Activated T-cell treated with anti-CD3 and anti-CD28 coated beads for 24 hours (primary cell): ENCODE measurements around the gene CDKL5.

Source experiments
- DNase-seq: peaks from one replicate; pipeline ENCODE4 v3.0.0-alpha.2; 2020; ENCODE audit warnings: low read depth

The CDKL5 gene

DNA sequence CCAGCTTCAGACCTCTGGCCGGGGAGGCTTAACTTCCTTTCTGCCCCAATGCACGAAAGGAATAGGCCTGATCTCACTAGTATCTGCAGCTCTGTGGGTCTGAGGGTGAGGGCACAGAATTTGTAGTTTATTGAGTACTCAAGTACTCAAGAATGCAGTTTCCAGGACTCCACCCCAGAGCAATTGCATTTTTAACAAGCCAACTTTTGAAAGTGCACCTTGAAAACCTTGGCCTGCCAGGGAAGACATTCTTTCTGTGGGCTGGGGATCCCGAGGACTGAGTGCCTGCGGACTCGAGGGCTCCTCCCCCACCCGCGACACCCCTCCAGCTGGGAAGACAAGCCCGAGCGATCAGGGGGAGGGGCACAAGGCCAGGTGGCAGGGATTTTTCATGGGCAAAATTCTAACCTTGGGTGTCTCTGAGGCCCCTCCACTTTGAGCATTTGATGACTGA is 224.1 kb downstream of the CDKL5 start:
- no peak for DNase-seq

DNA sequence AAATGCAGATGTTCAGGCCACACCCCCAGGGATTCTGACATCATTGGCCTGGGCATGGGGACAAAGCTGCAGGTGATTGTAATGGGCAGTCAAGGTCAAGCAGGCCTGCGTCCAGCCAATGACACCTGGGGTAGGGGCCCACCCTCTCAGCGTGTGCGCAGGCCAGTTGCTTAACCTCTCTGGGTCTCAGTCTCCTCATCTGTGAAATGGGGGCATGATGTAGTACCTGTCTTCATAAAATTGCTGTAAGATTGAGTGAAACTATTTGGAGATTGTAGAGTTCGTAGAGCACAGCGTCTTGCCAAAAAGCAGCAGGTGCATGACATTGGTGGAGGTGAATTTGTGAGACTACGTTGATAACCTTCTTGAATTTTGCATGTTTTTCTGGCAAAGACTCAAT is 225.3 kb downstream of the CDKL5 start:
- no peak for DNase-seq

DNA sequence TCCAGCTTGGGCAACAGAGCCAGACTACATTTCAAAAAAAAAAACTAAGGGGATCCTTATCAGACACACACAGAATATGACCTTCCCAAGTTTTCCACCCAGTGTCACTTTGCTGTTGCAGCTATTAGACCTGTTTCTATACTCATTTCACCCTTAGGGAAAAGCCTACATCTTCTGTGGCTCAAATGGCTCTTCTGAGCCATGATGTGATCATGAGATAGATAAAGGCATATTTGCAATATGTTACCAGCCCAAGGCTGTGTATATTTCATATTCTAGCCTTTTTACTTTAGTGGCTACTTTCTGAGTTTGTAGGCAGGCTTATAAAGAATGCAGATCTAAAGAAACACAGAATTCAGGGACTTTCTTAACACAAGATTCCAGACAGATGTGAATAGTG is 227.2 kb downstream of the CDKL5 start:
- DNase-seq = no peak

DNA sequence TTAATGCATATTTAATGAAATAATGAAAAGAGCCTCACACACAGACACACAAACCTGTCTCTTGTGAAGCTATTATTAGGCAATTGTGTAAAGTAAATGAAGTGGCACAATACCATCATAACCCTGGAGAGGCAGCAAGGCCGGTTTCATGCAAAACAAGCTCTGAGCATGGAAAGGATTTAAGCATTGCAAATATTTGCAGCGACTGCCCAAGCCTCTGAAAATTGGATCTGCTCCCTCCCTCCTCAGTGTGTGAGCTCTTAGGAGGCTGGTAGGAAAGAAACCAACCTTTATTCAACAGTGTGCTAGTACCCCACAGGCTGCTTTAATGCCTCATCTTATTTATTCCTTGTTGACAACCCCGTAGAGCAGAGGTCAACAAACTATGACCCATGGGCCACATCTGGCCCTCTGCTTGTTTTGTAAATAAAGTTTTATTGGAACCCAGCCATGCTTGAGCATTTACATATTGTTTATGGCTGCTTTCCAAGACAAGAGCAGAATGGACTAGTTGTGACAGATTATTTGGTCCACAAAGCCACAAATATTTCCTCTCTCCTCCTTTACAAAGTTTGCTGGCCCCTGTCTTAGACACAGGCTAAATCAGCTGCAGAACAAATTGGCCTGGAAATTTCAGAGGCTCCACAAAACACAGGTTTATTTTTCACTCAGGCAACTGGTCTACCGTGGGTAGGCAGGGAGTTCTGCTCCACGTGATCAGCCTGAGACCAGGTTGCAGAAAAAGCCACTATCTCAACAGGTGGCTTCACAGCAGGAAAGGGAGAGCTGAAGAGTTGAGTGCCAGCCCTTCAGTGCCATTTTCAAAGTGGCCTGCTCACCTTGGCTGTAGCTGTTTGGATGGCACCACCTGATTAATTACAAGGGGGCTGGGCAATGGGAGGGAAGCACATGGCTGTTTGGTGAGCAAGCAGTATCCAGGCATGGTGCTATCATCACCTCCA is 229.7 kb downstream of the CDKL5 start:
- no peak for DNase-seq

DNA sequence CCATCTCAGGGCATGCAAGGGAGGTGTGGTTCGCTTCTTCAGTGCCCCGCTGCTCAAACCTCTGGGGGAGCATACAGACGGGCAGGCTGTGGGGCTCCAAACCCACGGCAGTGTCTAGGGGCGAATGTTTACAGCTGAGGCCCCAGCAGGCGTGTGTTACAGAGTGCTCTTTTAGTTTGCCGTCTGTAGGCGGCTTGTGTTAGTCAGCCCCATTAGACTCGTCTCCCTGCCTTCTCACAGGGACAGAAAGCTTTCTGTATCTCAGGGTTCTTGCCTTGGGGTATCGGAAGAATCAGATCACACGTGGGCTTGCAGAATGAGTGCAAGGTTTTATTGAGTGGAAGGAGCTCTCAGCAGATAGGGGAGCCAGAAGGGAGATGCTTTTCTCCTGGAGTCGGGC is 235.9 kb downstream of the CDKL5 start:
- no peak for DNase-seq

DNA sequence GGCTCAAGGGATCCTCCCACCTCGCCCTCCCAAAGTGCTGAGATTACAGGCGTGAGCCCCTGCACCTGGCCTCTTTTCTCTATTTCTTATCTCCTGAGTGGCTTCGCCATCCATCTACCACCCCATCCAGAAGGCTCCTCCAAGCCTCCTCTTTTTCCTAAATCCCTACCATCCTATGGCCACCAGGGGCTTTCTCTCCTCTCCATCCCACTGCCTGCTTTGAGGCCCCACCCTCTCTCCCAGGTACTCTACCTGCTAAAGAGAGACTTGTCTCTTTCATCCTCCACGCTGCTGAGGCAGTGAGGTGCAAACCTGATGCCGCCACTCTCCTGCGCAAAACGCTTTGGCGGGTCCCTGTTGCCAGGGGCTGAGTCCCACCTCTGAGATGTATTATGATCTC is 239.5 kb downstream of the CDKL5 start:
- DNase-seq = no peak

DNA sequence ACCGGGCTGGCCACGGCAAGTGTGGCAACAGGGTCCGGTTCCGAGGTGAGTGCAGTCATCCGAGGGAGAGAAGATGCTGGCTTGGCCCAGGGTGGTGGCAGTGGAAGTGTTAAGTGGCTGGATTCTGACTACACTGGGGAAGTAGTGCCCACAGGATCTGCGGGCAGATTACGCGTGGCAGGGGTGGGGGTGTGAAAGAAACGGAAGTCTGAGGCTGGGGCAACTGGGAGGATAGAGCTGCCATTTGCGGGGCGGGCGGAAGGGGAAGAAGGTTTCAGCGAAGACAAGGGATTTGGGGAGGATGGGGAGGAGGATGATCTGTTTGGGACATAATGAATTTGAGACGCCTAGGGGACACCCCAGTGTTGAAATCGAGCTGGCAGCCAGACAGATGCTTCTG is 241.2 kb downstream of the CDKL5 start:
- DNase-seq = no peak

DNA sequence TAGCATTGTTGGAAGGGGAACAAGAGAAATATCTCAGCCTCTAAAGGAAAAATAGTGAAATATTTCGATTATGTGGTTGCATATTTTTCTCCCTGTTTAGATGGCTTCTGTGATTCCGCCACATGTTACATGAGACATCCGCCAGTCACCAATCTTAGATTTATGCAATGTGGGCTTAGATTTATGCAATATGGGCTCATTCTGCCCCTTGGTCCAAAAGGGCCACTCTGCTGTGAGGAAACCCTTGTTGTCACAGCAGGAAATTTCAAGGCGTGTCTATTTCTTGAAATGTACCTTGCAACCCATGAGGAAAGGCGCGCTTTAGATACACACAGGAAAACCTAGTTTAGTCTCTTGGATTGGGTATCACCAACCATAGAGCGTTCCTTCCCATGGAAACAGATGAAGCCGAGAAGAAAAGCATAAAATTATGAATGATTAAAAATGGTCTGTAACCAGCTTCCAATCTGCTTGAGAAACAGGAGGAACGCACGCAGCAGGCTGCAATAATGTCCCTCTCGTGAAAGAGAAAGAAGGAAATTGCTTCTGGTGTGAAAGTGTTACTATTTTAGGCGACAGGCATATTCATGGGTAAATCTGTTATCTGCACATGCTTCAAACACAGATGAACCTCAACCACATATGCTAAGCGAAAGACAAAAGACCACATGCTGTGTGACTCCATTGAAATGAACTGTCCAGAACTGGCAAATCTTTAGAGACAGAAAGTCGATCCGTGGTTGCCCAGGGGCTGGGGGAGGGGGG is 242.8 kb downstream of the CDKL5 start:
- no peak for DNase-seq

DNA sequence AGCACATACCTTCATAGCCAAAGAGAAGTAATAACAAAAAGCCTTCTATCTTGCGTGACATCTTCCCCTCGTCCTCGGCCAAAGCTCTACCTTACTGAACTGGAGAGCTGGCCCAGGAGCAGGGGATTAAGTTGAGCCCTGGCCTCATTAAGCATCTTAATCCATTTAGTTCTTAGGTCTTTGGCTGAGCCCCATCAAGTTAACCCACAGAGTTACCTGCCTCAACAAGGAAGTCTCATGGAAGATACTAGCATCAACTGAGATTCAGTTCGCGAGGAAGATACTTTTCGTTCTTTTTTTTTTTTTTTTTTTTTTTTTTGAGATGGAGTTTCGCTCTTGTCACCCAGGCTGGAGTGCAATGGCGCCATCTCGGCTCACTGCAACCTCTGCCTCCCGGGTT is 246.6 kb downstream of the CDKL5 start, which contains the start of gene RS1:
Gene RS1, minus strand, starts transcription at position 101 of the 400 bp plus-strand sequence. Its CDS starts 40 bp downstream, at position 61.
- no peak for DNase-seq

DNA sequence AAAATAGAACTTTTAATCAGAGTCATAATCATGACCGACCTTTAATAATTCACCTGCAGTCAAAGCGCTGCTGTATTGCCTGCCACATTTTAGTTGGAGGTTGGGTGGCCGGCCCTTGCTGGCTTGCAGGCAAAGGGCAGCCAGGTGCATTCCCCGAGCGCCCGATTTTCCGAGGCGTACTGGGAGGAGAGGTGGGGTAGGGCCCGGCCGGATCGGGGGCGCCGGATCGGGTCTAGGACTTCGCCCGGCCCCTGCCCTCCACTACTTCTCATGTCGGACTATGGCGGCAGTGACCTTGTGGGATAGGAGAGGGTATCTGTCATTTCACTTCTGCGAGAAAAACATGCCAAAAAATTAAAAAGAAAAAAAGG is 249.0 kb downstream of the CDKL5 start:
- DNase-seq = no peak

DNA sequence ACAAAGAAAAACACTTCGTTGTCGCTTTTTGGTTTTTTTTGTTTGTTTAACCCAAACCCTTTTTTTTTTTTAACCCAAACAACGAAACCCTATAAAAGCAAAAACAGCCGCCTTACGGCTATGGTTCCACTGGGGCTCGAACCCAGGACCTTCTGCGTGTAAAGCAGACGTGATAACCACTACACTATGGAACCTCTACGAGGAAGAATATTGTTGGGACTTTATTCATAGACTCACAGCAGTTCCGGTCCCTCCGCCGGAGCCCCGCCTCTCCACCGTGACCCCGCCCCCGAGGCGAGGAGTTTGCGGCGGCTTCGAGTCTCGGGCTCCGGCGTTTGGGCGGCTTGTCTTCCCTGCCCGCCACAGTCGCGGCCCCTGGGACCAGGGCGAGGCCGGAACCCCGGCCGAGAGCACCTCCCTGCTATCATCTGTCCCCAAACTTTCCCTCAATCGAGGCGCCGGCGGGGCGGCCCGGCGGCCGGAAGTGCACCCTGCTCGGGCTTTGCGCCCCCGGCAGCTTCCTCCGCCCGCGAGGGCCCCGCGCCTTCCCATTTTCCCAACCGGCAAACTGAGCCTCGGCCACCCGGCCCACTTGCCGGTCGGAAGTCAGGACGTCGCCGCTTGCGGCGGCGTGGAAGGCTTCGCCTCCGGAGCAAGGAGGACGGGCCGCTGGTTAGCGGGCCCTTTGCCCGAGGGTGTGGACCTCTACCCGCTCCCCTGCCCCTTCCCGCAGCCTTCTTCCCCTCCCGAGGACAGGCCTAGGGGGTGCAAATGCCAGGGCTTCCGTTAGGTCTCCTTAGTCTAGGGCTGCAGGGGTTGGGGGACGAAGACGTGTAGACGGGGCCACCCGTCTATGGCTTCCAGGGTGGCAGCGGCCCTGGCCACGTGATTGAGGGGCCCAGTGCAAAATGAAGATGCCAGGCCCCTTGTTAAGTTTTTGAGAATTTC is 249.7 kb downstream of the CDKL5 start:
- DNase-seq = peak; percentile 67

DNA sequence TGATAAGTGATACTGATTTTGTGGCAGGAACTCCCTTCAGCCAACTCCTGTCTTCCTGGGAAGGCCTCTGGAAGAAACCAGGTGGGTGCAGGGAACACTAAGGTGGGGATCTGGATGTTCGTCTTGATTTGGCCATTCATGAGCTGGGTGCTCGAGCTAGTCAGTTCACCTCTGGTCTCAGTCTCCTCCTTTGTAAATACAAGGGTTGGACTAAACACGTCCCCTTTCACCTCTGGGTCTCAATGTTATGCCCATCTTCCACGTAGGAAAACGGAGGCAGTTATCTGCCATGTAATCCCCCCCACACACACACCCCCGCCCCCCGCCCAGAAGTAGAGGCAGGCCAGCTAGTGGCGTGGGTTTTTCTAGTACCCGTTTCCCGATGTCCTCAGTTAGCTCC is 250.6 kb downstream of the CDKL5 start:
- DNase-seq = no peak

DNA sequence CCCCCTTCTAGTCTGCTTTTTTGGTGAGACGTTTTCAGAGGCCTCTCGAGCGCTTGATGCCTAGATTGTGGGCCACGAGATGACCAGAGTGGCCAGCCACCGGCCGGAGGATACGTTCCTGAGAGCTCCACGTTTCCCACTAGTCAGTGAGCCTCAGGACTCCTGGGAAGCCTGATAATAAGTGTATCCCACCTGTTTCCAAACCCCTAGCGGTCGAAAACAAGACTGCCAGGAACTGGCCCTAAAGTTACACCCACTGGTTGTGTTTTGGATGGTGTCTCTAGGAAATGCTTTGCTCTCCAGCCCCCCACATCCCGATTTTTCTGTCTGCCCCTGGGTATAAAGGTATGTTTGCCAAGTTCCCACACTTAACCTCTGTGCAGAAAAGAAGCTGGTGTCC is 251.1 kb downstream of the CDKL5 start:
- DNase-seq = no peak

DNA sequence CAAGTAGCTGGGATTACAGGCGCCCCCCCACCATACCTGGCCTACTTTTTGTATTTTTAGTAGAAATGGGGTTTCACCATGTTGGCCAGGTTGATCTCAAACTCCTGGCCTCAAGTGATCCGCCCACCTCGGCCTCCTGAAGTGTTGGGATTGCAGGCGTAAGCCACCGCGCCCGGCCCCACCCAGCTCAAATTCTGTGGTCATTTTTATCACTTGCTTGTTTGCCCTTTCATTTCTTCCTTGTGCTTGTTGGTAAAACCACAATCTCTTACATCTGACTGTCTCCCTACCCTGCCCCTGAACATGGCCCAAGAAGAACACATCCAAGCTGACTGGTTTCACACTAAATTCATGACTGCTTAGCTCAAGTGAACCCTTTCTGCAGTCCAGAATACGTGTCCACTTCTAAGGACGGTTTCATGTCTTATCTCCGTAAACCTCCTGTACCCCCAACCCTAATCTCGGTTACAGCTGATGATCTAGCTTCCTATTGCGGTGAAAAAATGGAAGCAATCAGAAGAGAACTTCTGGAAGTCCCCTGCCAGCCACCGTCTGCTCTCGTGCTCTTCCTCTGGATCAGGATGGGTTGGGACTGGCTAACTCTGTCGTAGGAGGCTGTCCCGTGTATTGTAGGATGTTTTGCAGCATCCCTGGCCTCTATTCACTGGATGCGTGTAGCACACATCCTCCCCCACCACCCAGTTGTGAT is 251.9 kb downstream of the CDKL5 start:
- DNase-seq = no peak

DNA sequence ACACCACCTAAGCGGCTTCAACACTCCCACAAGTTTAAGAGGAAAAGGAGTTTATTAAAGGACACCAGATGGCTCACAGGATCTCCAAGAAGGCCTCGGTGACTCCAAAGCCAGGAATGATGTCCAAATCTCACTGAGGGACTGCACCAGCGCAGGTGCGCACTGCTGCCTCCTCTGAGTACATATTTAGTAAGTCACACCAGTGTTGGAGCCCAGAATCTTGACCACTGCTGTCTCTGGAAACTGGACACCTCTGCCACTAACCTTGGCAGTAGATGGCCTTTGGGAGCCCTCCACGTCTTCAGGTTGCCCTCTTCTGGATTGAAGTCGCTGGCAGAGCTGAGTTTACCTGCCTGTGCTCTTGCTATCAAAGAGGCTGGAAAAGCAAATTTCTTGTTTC is 256.6 kb downstream of the CDKL5 start:
- DNase-seq = no peak

DNA sequence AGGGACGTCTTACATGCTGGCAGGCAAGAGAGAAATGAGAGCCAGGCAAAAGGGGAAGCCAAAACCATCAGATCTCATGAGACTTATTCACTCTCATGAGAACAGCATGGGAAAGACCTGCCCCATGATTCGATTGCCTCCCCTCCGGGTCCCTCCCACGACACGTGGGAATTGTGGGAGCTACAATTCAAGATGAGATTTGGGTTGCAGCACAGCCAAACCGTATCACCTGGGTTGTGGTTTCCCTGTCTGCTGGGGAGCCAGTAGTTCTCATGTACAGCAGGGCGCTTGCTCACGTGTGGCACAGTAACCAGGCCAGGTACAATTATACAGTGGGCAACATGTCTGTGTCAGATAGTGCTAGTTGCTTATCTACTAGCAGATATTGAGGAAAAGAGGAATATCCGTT is 257.6 kb downstream of the CDKL5 start:
- no peak for DNase-seq

DNA sequence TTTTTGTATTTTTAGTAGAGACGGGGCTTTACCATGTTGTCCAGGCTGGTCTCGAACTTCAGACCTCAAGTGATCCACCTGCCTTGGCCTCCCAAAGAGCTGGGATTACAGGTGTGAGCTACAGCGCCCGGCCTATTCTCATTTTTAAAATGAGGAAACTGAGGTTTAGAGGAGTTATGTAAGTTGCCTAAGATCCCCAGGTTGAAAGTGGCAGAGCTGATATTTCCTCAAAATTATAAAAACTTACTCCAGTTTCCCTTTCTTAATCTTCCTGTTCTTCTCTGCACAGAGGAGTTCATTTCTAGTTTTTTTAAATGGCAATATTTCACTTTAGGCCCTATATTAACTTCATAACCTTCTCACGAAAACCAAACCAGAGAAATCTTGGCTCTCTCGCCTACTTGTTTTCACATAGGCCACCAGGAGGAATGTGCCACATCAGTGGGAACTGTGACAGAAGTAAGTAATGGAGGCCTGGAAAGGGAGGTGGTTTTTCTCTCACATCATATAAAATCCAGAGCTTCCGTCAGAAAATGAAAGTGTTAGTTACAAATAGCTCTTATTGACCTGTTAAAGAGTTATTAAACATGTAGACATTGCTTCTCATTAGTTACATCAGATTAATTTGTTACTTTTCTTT is 262.6 kb downstream of the CDKL5 start:
- DNase-seq = no peak

DNA sequence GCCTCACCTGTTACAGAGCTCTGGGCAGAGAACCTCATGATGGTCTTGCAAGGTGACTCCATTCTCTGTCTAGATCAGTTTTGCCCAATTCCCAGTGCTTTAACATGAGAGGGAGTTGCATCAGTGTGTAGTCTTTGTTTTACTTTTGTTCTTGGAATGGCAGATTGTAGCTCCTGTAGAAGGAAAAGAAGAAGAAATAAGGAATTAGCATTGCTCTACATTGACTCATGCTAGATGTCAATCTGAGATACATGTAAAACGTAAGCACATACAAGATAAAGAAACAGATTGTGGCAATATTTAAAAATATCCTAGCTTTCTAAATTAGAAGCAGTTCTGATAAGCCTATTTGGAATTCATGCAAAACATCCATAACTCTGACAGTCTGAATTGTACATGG is 266.0 kb downstream of the CDKL5 start:
- no peak for DNase-seq

DNA sequence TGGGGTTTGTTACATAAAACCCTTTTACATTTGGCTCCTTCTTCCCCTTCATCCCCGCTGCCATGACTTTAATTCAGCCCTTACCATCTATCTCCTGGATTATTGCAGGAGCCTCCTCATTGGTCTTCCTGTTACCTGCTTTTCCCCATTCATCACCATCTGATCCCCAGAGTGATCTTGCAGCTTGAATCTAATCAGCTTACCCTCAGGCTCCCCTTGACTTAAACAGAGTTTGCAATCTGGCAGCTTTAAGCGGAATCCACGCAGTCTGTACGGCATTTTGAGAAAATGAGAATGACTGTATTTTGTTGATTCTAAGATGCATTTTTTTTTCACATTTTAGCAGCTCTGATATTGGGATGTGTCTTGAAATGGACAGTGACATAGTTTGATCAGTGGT is 267.1 kb downstream of the CDKL5 start:
- no peak for DNase-seq

DNA sequence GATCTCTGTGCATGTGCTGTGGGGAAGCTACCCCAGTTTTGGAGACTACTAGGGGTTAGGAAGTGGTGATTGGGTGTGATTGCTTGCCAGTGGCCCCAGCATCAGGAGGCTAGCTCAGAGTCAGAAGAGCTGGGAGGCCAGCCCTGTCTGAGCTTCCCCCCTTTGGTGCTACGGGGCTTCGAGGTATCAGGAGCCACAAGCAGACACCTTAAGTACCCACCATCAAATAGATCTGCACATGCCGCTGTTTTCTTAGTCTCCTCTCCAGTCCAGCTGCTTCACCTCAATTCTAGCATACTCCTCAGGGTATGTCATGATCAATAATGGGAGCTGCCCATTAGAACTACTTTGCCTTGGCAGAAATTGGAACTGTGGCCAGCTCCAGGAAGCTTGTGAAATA is 271.2 kb downstream of the CDKL5 start:
- no peak for DNase-seq
